Liver (tissue), 9 donors: ENCODE measurements around the gene ZNF583. TPM values are rescaled to one million over a fixed set of nuclear protein-coding genes. Genes with fewer than 3 reads are reported as not detected.

Experiments used
- DNase-seq: peaks from one replicate; pipeline ENCODE4 v3.0.0-alpha.2; 2017; ENCODE audit warnings: low spot score
- H3K27ac ChIP-seq, 2 donors: one replicate each; pipeline ENCODE4 v1.7.0; 2013; ENCODE audit warnings: inconsistent platforms in 2 of 2, low read length in 2 of 2, control low read depth in 1 of 2, low read depth in 1 of 2, mild to moderate bottlenecking in 1 of 2
- H3K27me3 ChIP-seq, 4 donors: one replicate each; pipeline versions ENCODE4 v1.6.1 to v1.7.0; 2013; ENCODE audit warnings: low read length in 3 of 4, inconsistent platforms in 1 of 4, mild to moderate bottlenecking in 1 of 4, moderate library complexity in 1 of 4; ENCODE audit not compliant: control insufficient read depth in 4 of 4, insufficient read depth in 4 of 4
- H3K36me3 ChIP-seq, 4 donors: one replicate each; pipeline versions ENCODE4 v1.6.1 to v1.7.0; 2013; ENCODE audit warnings: low read length in 3 of 4, mild to moderate bottlenecking in 3 of 4, low read depth in 1 of 4, moderate library complexity in 1 of 4; ENCODE audit not compliant: control insufficient read depth in 4 of 4, insufficient read depth in 3 of 4
- H3K4me1 ChIP-seq, 4 donors: one replicate each; pipeline versions ENCODE4 v1.6.1 to v1.7.0; 2013; ENCODE audit warnings: low read length in 3 of 4, mild to moderate bottlenecking in 3 of 4, moderate library complexity in 1 of 4; ENCODE audit not compliant: control insufficient read depth in 4 of 4, insufficient read depth in 4 of 4
- H3K4me3 ChIP-seq, 3 donors: one replicate each; pipeline versions ENCODE4 v1.6.1 to v1.7.0; 2013; ENCODE audit warnings: low read length in 3 of 3, control low read depth in 1 of 3, low read depth in 1 of 3, mild to moderate bottlenecking in 1 of 3
- H3K9ac ChIP-seq, 2 donors: one replicate each; pipeline ENCODE4 v1.7.0; 2013; ENCODE audit warnings: low read length in 2 of 2, mild to moderate bottlenecking in 2 of 2, moderate library complexity in 2 of 2, control low read depth in 1 of 2, low read depth in 1 of 2
- H3K9me3 ChIP-seq, 4 donors: one replicate each; pipeline versions ENCODE4 v1.6.1 to v1.7.0; 2013; ENCODE audit warnings: low read length in 3 of 4; ENCODE audit not compliant: control insufficient read depth in 4 of 4
- EGR1 ChIP-seq, 2 donors: IDR thresholded peaks; 2 replicates each; pipeline ENCODE4 v1.6.1; 2016 to 2018; ENCODE audit warnings: antibody characterized with exemption in 2 of 2, low read depth in 2 of 2
- FOXA1 ChIP-seq: IDR thresholded peaks from 2 replicates; pipeline ENCODE4 v1.6.1; 2016; ENCODE audit warnings: antibody characterized with exemption
- FOXA2 ChIP-seq: IDR thresholded peaks from 2 replicates; pipeline ENCODE4 v1.6.1; 2016; ENCODE audit warnings: antibody characterized with exemption
- GABPA ChIP-seq, 2 donors: IDR thresholded peaks in 1 of 2; conservative IDR thresholded peaks in 1 of 2; 2 replicates each; pipeline ENCODE4 v1.6.1; 2016; ENCODE audit warnings: antibody characterized with exemption in 2 of 2, mild to moderate bottlenecking in 1 of 2, moderate library complexity in 1 of 2
- HNF4A ChIP-seq, 2 donors: conservative IDR thresholded peaks; 2 replicates each; pipeline ENCODE4 v1.6.1; 2016; ENCODE audit warnings: antibody characterized with exemption in 2 of 2, mild to moderate bottlenecking in 2 of 2
- HNF4G ChIP-seq: IDR thresholded peaks from 2 replicates; pipeline ENCODE4 v1.6.1; 2016; ENCODE audit warnings: antibody characterized with exemption
- JUND ChIP-seq, 2 donors: IDR thresholded peaks; 2 replicates each; pipeline ENCODE4 v1.6.1; 2016; ENCODE audit warnings: antibody characterized with exemption in 2 of 2
- NR2F2 ChIP-seq: IDR thresholded peaks from 2 replicates; pipeline ENCODE4 v1.6.1; 2016; ENCODE audit warnings: antibody characterized with exemption
- RAD21 ChIP-seq, 2 donors: IDR thresholded peaks; 2 replicates each; pipeline ENCODE4 v1.6.1; 2016; ENCODE audit warnings: antibody characterized with exemption in 2 of 2, mild to moderate bottlenecking in 2 of 2
- RXRA ChIP-seq, 2 donors: IDR thresholded peaks; 2 replicates each; pipeline ENCODE4 v1.6.1; 2017 to 2018; ENCODE audit warnings: antibody characterized with exemption in 2 of 2, mild to moderate bottlenecking in 1 of 2
- SP1 ChIP-seq: IDR thresholded peaks from 2 replicates; pipeline ENCODE4 v1.6.1; 2018; ENCODE audit warnings: antibody characterized with exemption, mild to moderate bottlenecking
- TAF1 ChIP-seq: conservative IDR thresholded peaks from 2 replicates; pipeline ENCODE4 v1.6.1; 2016; ENCODE audit warnings: antibody characterized with exemption, mild to moderate bottlenecking
- YY1 ChIP-seq: IDR thresholded peaks from 2 replicates; pipeline ENCODE4 v1.6.1; 2016; ENCODE audit warnings: antibody characterized with exemption, mild to moderate bottlenecking
- WGBS: extraction: QIAGEN DNeasy Blood & Tissue Kit; methylation state at CpG from one replicate; pipeline ENCODE4 v1.1.7; 2013; 5-methylcytosine and 5-hydroxymethylcytosine counted together
- polyA plus RNA-seq, 2 donors: library from polyadenylated mRNA; stranded (reverse) in 1 of 2; unstranded in 1 of 2; fragments of 200-250 nt in 1 of 2; fragments of >200 nt in 1 of 2; fragmentation: Nextera tagmentation in 1 of 2; extraction: Ambion mirVana in 1 of 2; gene quantifications; one replicate each; pipeline versions ENCODE4 v1.2.1 to v1.2.3, GENCODE V29; 2013 to 2015
- total RNA-seq, 2 donors: library from RNA; depleted of rRNA; stranded (reverse); fragments of >200 nt; gene quantifications; one replicate each; pipeline ENCODE4 v1.2.3, GENCODE V29; 2014
- TF ChIP-seq, protein P1 (sequence below): IDR thresholded peaks from 2 replicates; pipeline ENCODE4 v1.6.1; 2016; ENCODE audit warnings: antibody characterized with exemption
- TF ChIP-seq, protein P2 (sequence below): fragments of 150-350 bp; IDR thresholded peaks from 2 replicates; pipeline ENCODE4 v1.5.1; 2017; ENCODE audit warnings: improper control_type of control experiment, low read depth, low read length; ENCODE audit not compliant: missing input control
- TF ChIP-seq, protein P3 (sequence below): IDR thresholded peaks from 2 replicates; pipeline ENCODE4 v1.6.1; 2016; ENCODE audit warnings: antibody characterized with exemption
- TF ChIP-seq, protein P4 (sequence below): IDR thresholded peaks from 2 replicates; pipeline ENCODE4 v1.6.1; 2016; ENCODE audit warnings: antibody characterized with exemption, mild to moderate bottlenecking
- TF ChIP-seq, protein P5 (sequence below): IDR thresholded peaks from 2 replicates; pipeline ENCODE4 v1.6.1; 2016; ENCODE audit warnings: antibody characterized with exemption
- donor health status: healthy.
- donor health status: healthy.
- donor health status: healthy.
- donor health status: healthy.
- donor health status: healthy.

Gene ZNF583
- total and polyA plus RNA-seq, 4 donors, result 0.75 to 2.5 (median 1.9) TPM

DNA sequence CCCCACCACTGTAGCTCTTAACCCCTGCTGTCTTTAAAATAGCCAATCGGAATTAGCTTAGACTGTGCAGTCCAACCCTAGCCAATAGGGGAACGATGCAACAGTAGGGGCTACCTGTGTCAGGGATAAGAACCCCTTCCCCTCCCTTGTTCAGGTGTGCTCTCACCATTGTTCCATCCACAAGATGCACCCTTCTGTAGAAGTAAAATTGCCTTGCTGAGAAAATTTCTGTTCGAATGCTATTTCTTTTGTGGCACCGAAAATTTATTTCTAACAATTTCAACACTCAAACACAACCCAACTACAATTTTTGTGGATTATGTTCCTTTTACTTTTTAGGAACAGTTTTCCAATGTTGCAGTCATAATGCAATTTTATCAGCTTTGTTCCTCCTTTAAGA lies 3.6 kb upstream of the ZNF583 start:
- over 99% methylated on average over 4 of the region's 4 CpGs for WGBS
- no peak for DNase-seq
- Histone ChIP-seq H3K27ac (no peak overlapping the region), H3K36me3 (peaks cover 0 to 29% (median 15%) of the 10 kb centered on the region in 4 donors), H3K9ac (no peak overlapping the region), H3K9me3 (peaks cover 2 to 44% (median 33%) of the 10 kb centered on the region in 4 donors), H3K4me3 (no peak overlapping the region), H3K27me3 (no peaks in the 10 kb centered on the region), H3K4me1 (peaks cover 0 to 16% (median 8%) of the 10 kb centered on the region in 4 donors)
- no peak for TF ChIP-seq FOXA1

DNA sequence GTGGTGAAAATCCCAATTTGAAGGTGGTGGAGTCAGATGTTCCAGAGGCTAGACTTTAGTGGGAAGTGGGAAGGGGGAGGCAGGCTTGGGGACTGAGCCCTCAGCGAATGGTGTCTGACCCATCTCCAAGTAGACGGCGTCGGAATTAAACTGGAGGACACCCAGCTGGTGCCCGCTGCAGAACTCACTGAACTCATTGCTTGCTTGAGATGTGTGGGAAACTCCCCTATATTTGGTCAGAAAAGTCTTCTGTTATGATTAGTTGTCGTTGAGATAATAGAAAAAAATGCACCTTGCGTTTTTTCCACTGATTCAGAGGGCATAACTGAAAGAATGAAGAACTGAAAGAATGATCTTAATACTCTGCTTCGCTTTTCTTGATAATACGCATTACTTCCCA lies 871 bp upstream of the ZNF583 start:
- WGBS, result 28% methylated on average over 9 of the region's 9 CpGs
- Histone ChIP-seq H3K36me3 (peaks cover 2 to 33% (median 23%) of the 10 kb centered on the region in 4 donors), H3K4me1 (peaks cover 0 to 16% (median 8%) of the 10 kb centered on the region in 4 donors), H3K4me3 (peak overlapping the region; percentile 60 to 94 (median 91)), H3K9me3 (peaks cover 4 to 50% (median 40%) of the 10 kb centered on the region in 4 donors), H3K9ac (peak overlapping the region in 1 of 2 donors; percentile 83), H3K27me3 (no peaks in the 10 kb centered on the region), H3K27ac (peak overlapping the region; percentile 97)
- TF ChIP-seq, protein P1, sequence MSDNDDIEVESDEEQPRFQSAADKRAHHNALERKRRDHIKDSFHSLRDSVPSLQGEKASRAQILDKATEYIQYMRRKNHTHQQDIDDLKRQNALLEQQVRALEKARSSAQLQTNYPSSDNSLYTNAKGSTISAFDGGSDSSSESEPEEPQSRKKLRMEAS, result no peak
- TF ChIP-seq RAD21 (IDR thresholded peaks at IDR 0.05) (no peak), RXRA (IDR thresholded peaks at IDR 0.05) (no peak), FOXA1 (no peak), YY1 (no peak), GABPA (IDR thresholded peaks at IDR 0.05 in 1 of 2, conservative IDR thresholded peaks at IDR 0.05 in 1 of 2) (no peak), TAF1 (no peak), EGR1 (IDR thresholded peaks at IDR 0.05; ENCODE audit: low read depth in 2 of 2) (no peak), NR2F2 (no peak), SP1 (no peak), HNF4A (conservative IDR thresholded peaks at IDR 0.05) (no peak), FOXA2 (no peak), HNF4G (no peak), JUND (IDR thresholded peaks at IDR 0.05) (no peak)
- TF ChIP-seq, protein P2, sequence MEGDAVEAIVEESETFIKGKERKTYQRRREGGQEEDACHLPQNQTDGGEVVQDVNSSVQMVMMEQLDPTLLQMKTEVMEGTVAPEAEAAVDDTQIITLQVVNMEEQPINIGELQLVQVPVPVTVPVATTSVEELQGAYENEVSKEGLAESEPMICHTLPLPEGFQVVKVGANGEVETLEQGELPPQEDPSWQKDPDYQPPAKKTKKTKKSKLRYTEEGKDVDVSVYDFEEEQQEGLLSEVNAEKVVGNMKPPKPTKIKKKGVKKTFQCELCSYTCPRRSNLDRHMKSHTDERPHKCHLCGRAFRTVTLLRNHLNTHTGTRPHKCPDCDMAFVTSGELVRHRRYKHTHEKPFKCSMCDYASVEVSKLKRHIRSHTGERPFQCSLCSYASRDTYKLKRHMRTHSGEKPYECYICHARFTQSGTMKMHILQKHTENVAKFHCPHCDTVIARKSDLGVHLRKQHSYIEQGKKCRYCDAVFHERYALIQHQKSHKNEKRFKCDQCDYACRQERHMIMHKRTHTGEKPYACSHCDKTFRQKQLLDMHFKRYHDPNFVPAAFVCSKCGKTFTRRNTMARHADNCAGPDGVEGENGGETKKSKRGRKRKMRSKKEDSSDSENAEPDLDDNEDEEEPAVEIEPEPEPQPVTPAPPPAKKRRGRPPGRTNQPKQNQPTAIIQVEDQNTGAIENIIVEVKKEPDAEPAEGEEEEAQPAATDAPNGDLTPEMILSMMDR, result no peak
- TF ChIP-seq, protein P3, sequence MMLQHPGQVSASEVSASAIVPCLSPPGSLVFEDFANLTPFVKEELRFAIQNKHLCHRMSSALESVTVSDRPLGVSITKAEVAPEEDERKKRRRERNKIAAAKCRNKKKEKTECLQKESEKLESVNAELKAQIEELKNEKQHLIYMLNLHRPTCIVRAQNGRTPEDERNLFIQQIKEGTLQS, result no peak
- TF ChIP-seq, protein P4, sequence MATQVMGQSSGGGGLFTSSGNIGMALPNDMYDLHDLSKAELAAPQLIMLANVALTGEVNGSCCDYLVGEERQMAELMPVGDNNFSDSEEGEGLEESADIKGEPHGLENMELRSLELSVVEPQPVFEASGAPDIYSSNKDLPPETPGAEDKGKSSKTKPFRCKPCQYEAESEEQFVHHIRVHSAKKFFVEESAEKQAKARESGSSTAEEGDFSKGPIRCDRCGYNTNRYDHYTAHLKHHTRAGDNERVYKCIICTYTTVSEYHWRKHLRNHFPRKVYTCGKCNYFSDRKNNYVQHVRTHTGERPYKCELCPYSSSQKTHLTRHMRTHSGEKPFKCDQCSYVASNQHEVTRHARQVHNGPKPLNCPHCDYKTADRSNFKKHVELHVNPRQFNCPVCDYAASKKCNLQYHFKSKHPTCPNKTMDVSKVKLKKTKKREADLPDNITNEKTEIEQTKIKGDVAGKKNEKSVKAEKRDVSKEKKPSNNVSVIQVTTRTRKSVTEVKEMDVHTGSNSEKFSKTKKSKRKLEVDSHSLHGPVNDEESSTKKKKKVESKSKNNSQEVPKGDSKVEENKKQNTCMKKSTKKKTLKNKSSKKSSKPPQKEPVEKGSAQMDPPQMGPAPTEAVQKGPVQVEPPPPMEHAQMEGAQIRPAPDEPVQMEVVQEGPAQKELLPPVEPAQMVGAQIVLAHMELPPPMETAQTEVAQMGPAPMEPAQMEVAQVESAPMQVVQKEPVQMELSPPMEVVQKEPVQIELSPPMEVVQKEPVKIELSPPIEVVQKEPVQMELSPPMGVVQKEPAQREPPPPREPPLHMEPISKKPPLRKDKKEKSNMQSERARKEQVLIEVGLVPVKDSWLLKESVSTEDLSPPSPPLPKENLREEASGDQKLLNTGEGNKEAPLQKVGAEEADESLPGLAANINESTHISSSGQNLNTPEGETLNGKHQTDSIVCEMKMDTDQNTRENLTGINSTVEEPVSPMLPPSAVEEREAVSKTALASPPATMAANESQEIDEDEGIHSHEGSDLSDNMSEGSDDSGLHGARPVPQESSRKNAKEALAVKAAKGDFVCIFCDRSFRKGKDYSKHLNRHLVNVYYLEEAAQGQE, result no peak
- TF ChIP-seq, protein P5, sequence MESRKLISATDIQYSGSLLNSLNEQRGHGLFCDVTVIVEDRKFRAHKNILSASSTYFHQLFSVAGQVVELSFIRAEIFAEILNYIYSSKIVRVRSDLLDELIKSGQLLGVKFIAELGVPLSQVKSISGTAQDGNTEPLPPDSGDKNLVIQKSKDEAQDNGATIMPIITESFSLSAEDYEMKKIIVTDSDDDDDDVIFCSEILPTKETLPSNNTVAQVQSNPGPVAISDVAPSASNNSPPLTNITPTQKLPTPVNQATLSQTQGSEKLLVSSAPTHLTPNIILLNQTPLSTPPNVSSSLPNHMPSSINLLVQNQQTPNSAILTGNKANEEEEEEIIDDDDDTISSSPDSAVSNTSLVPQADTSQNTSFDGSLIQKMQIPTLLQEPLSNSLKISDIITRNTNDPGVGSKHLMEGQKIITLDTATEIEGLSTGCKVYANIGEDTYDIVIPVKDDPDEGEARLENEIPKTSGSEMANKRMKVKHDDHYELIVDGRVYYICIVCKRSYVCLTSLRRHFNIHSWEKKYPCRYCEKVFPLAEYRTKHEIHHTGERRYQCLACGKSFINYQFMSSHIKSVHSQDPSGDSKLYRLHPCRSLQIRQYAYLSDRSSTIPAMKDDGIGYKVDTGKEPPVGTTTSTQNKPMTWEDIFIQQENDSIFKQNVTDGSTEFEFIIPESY, result no peak
- DNase-seq, result no peak
